Suppressor macrophage treated with lipopolysaccharide for 1 hour (primary cell): ENCODE data around the gene CNOT1.
"Not testable (repeated sequence)": the region's sequence is repeated elsewhere in the genome, so short reads cannot be mapped to it uniquely, and the experiment has no call there.

Experiments
- DNase-seq, 3 donors: peaks; one replicate each; pipeline ENCODE4 v3.0.0-alpha.2; 2020 to 2022

Gene CNOT1

GRCh38 chr16:58579587-58579986 is 50.0 kb downstream of the CNOT1 start:
- no peak for DNase-seq

GRCh38 chr16:58578642-58579041 is 51.0 kb downstream of the CNOT1 start:
- DNase-seq: no peak

DNA sequence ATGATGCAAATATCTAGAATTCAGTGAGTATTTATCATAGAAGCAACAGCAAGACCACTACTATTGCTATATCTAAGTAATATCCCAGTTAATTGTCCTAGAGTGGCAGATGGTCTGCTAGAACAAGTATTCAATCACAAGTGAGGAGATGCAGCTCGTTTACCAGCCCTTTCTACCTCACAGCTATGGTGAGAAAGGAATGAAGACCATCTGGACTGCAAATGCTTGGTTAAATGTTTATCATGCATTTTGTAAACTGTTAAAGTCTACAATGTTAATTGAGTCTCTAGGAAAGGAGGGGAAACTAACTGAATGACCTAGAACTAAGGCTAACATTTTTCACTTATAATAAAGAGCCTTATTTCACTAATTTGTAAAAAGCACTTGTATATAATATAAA is 52.5 kb downstream of the CNOT1 start:
- DNase-seq: no peak

DNA sequence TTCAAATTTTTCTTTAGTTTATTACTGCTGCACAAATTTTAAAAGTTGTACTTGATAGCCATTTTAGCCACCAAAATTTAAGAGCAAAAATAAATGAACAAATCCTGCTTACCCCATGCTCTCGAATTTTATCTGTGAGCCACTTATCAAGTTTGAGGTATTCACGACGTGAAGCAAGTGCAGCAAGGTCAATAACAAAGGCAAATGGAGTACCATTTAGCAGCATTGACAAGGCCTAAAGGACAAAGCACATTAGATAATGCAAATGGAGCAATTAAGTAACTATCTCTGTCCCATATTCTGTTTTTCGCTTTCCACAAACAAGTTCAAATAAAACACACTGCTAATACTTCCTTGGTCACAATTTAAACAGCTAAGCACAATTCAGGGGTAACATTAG is 54.7 kb downstream of the CNOT1 start:
- DNase-seq: no peak

DNA sequence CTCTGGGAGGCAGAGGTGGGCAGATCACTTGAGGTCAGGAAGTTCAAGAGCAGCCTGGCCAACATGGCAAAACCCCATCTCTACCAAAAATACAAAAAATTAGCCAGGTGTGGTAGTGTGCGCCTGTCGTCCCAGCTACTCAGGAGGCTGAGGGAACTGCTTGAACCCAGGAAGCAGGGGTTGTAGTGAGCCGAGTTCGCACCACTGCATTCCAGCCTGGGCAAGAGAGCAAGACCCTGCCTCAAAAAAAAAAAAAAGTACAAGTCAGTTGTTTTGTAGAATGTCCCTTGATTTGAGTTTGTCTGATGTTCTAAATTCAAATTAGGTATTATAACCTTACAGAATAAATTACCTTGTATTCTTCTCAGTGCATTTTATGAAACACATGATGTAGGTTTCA is 63.9 kb downstream of the CNOT1 start:
- DNase-seq: not testable (repeated sequence)

GRCh38 chr16:58563775-58564174 is 65.9 kb downstream of the CNOT1 start:
- peak in 1 of 3 donors; percentile 10 for DNase-seq

DNA sequence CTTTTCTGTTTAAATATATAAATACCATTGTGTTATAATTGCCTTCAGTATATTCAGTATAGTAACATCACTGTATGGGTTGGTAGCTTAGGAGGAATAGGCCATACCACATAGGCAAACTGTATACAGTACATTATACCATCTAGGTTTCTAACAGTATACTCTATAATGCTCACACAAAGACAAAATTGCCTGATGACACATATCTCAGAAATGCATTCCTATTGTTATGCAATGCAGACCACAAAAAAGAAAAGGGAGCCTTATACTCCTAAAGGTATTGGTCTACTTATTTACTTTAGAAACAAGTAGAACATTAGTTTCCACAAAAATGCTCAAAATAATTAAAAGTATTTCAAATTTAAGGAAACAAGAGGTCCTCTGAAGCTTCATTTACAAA is 66.4 kb downstream of the CNOT1 start:
- DNase-seq: no peak

- DNase-seq: no peak
Observed at GRCh38 chr16:58556678-58557077, 72.9 kb downstream of the CNOT1 start.

- no peak for DNase-seq
Observed at GRCh38 chr16:58551496-58551895, 78.1 kb downstream of the CNOT1 start.

GRCh38 chr16:58548378-58548777 is 81.2 kb downstream of the CNOT1 start:
- no peak for DNase-seq

- DNase-seq: no peak
Observed at GRCh38 chr16:58543685-58544084, 85.9 kb downstream of the CNOT1 start.

DNA sequence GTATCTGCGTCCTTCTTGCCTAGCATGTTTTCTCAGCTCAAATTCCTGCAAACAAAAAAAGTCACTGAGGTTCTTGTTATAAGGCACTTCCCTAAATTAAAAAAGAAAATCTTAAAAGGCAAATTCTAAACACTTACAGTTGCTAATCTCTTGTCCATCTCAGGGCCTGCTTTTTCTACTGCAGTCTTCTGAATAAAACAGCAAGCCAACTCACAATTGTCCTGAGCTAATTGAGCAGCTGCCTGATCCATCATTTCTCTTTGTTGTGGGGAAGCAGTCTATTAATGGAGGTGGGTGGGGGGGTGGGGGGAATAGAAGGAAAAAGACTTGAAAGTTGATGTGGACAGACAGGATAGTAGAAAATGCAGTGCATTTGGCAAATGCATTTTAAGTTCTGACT is 87.3 kb downstream of the CNOT1 start:
- no peak for DNase-seq

- DNase-seq: no peak
Observed at GRCh38 chr16:58541711-58542110, 87.9 kb downstream of the CNOT1 start.

GRCh38 chr16:58537124-58537906 is 92.3 kb downstream of the CNOT1 start:
- DNase-seq: no peak

- no peak for DNase-seq
Observed at GRCh38 chr16:58536278-58536677, 93.3 kb downstream of the CNOT1 start.

GRCh38 chr16:58535100-58535499 is 94.5 kb downstream of the CNOT1 start:
- no peak for DNase-seq

DNA sequence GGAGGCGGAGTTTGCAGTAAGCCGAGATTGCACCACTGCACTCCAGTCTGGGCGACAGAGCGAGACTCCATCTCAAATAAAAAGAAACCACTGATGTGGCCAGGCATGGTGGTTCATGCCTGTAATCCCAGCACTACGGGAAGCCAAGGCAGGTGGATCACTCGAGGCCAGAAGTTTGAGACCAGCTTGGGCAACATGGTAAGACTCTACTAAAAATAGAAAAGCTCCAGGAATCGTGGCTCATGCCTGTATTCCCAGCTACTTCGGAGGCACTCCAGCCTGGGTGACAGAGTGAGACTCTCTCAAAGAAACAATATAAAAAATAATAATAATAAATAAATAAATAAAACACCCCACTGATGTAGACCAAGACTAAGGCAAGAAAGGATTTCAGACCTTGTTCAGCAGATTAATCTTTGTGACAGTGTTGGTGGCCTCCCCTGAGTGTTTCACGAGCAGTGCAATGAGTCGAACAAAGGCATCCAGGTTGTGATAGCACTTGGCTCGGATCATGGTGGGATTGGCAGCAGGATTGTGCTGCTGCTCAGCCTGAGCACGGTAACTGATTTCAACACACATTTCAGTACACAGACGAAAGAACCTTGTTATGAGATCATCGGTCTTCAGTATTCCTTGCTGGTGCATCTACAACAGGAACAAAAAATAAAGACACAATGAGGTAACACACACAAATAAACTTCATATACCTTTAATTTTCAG is 95.7 kb downstream of the CNOT1 start:
- DNase-seq: no peak

DNA sequence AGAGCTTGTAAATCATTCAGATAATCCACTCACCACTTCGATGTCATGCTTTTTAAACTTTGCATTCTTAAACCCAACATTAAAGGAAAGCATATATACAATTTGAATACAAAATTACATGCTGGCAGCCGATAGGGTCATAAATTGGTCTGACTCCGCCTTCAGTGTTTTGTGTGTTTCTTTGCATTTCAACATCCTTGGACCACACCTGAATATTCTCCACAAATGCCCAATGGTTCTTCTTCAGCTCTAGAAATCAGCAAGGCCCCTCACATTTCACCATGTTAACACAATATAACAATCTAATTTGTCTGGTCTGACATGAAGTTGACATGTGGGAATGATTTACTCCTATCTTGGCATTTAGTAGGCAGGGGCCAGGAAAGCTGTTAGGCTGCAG is 97.2 kb downstream of the CNOT1 start:
- DNase-seq: no peak

DNA sequence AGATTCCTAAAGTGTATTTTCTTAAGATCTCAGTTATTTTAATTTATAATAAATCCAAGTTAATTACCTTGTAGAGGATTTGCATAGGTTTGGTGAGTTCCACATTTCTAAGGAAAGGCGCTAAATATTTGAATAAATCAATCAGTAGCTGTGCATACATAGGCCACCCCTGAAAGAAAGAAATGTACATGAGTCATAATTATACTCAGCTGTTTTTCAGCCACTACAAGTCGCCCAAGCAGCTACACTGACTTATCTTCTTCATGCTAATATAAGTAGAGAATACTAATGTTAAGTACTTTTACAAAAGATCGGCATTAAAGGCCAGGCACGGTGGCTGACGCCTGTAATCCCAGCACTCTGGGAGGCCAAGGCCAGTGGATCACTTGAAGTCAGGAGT is 99.4 kb downstream of the CNOT1 start:
- no peak for DNase-seq

DNA sequence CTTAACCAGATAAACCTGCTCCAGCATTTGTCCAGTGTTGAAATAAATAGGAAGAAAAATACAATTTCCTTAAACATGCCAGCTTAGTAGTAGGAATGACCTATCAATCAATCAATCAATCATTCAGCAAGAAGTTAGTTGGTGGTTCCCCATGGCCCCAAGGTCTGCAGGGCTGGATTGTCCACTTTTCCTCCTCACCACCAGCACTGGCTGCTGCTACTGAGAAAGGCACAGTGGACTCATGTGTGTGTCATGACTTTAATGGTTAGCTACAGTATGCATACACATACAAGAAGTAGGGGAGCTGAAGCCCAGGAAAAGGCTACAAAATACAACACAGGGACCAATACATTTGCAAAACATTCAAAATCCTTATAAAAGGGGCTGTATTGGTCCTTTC is 109.9 kb downstream of the CNOT1 start:
- no peak for DNase-seq

DNA sequence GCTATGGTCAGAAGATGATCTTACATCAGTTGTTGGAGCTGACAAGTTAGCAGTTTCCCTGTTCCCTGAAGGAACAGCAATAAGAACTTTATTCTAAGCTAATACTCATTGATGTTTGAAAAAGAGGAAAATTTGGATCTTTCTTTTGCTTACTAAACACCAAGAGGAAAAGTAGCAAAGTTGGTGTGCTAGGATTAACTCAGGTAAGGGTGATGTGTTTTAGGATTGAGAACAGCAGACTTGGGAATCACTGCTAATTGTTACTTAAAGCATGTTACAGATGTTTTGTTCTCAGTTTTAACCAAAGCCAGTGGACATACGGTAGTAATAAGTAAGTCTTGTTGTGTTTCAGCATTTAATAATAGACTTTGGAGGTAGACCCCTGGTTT is 110.7 kb downstream of the CNOT1 start:
- no peak for DNase-seq

- DNase-seq: no peak
Observed at GRCh38 chr16:58518083-58518979, 111.3 kb downstream of the CNOT1 start.

GRCh38 chr16:58516768-58517107 is 112.9 kb downstream of the CNOT1 start:
- DNase-seq: no peak
